Occipital lobe (tissue), 3 donors: ENCODE measurements around the gene SPATA45. TPM values are rescaled to one million over a fixed set of nuclear protein-coding genes. Genes with fewer than 3 reads are reported as not detected.

Experiments used
- DNase-seq: peaks from one replicate; lab custom pipeline; 2025; lab: John Stamatoyannopoulos, UW
- small RNA-seq: library from RNA; depleted of rRNA; stranded (forward); fragments of <200 nt; gene quantifications from one replicate; pipeline ENCODE3, GENCODE V24; 2014
- total RNA-seq: library from RNA; depleted of rRNA; stranded (reverse); fragments of >200 nt; gene quantifications from one replicate; pipeline ENCODE4 v1.2.3, GENCODE V29; 2014

SPATA45 gene
- total RNA-seq, 1 donor from 2014 or later: not detected

DNA sequence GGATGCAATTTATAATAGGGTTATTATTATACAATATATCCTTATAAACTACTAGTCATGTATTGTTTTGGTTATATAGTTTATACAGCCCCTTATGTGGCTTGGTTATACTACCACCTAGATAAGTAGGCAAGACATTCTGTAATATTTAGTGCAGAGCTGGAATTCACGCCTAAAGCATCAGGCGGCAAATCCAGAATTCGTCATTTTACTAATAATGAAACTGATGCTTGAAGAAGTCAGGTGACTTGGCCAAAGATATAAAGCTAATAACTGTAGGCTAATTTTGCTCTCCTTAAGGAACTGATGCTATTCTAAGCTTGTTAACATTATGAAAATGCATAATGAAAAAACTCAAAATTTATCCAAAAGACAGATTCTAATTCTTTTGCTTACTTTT, 66.7 kb downstream of the SPATA45 start:
- no peak for DNase-seq

Small RNA genes within 50 kb of the gene (small RNA-seq; reads per million reads assigned to genes)
- gene AC104333.1 (not detected), gene AC104333.2 (not detected)

Other genes with a start within 250 kb of the SPATA45 start
- 3.1 TPM for gene ATF3, start 238.9 kb downstream of the SPATA45 start, total RNA-seq
- gene BATF3, start 147.8 kb downstream of the SPATA45 start, total RNA-seq: 8.0 TPM
- gene NSL1, start 55.9 kb downstream of the SPATA45 start, total RNA-seq: 62.4 TPM
- gene TATDN3, start 55.8 kb downstream of the SPATA45 start, total RNA-seq: 29.3 TPM
- gene FLVCR1, start 10.6 kb upstream of the SPATA45 start, total RNA-seq: 53.0 TPM
- gene VASH2, start 102.9 kb upstream of the SPATA45 start, total RNA-seq: 35.9 TPM
- gene ANGEL2, start 168.2 kb upstream of the SPATA45 start, total RNA-seq: 103 TPM
- 85.6 TPM for gene RPS6KC1, start 203.6 kb upstream of the SPATA45 start, total RNA-seq